Brain microvascular endothelial cell (primary cell): ENCODE results near the gene HOGA1.

Experiments used
- DNase-seq: peaks from one replicate; pipeline ENCODE4 v3.0.0-alpha.2; 2020
- H3K27ac ChIP-seq: fragments of 250-450 bp; sonication (Bioruptor Pico); 2 replicates; pipeline ENCODE4 v1.5.1; 2020; ENCODE audit warnings: mild to moderate bottlenecking, moderate library complexity
- H3K27me3 ChIP-seq: fragments of 250-450 bp; sonication (Bioruptor Pico); replicated peaks from 2 replicates; pipeline ENCODE4 v1.5.1; 2020; ENCODE audit warnings: mild to moderate bottlenecking
- H3K36me3 ChIP-seq: fragments of 250-450 bp; sonication (Bioruptor Pico); replicated peaks from 2 replicates; pipeline ENCODE4 v1.5.1; 2020; ENCODE audit warnings: mild to moderate bottlenecking
- H3K4me3 ChIP-seq: 2 replicates; pipeline ENCODE4 v1.5.1; 2011; ENCODE audit warnings: low read depth, mild to moderate bottlenecking, control low read depth, low read length, moderate library complexity
- CTCF ChIP-seq: IDR thresholded peaks from 2 replicates; pipeline ENCODE4 v1.5.1; 2011; ENCODE audit warnings: low read depth, mild to moderate bottlenecking, moderate library complexity, low read length, control low read depth, inconsistent platforms; ENCODE audit errors: missing control alignments
- in situ Hi-C: cut with HindIII; loops from 2 replicates; pipeline ENCODE4 v1.10.0; 2017; ENCODE audit warnings: low sequenced_read_pairs, low pct_ligation_motif_present

HOGA1 gene

GRCh38 chr10:97564776-97565175 lies 19.4 kb upstream of the HOGA1 start:
- in situ Hi-C loops: no loop called here
- no peak overlapping the region for H3K4me3 ChIP-seq
- H3K27me3 ChIP-seq: no peaks in the 10 kb centered on the region
- H3K36me3 ChIP-seq: peaks cover 6% of the 10 kb centered on the region
- no peak for TF ChIP-seq CTCF
- DNase-seq: peak; percentile 30
- H3K27ac ChIP-seq: no peak overlapping the region

GRCh38 chr10:97566336-97566996 lies 17.7 kb upstream of the HOGA1 start:
- no peak for DNase-seq
- peaks cover 17% of the 10 kb centered on the region for H3K36me3 ChIP-seq
- no peak overlapping the region for H3K4me3 ChIP-seq
- in situ Hi-C loops: no loop called here
- no peak for TF ChIP-seq CTCF
- H3K27me3 ChIP-seq: no peaks in the 10 kb centered on the region
- H3K27ac ChIP-seq: no peak overlapping the region

- in situ Hi-C loops: no loop called here
- H3K4me3 ChIP-seq: no peak overlapping the region
- peaks cover 17% of the 10 kb centered on the region for H3K36me3 ChIP-seq
- no peak for TF ChIP-seq CTCF
- DNase-seq: no peak
- no peak overlapping the region for H3K27ac ChIP-seq
- H3K27me3 ChIP-seq: no peaks in the 10 kb centered on the region
These were observed 16.3 kb upstream of the HOGA1 start for GRCh38 chr10:97567891-97568290.

- Histone ChIP-seq H3K36me3 (peaks cover 17% of the 10 kb centered on the region), H3K4me3 (no peak overlapping the region), H3K27ac (no peak overlapping the region), H3K27me3 (no peaks in the 10 kb centered on the region)
- in situ Hi-C loops: no loop called here
- no peak for TF ChIP-seq CTCF
- no peak for DNase-seq
These were observed 13.9 kb upstream of the HOGA1 start for GRCh38 chr10:97570146-97570788.

GRCh38 chr10:97570789-97571471 lies 13.3 kb upstream of the HOGA1 start:
- Histone ChIP-seq H3K27me3 (no peaks in the 10 kb centered on the region), H3K27ac (no peak overlapping the region), H3K36me3 (peaks cover 17% of the 10 kb centered on the region), H3K4me3 (no peak overlapping the region)
- no peak for DNase-seq
- in situ Hi-C loops: no loop called here
- TF ChIP-seq CTCF: no peak
